HG02973 (cell line): ENCODE measurements around the gene C1GALT1C1L.
A peak's percentile ranks its signal among the peaks of the same experiment; 100 is the strongest.
"Not testable (repeated sequence)": the region's sequence is repeated elsewhere in the genome, so short reads cannot be mapped to it uniquely, and the experiment has no call there.

Source experiments
- ATAC-seq: cut with Tn5 transposase; IDR thresholded peaks from one replicate; pipeline ENCODE4 v1.9.1; 2021; ENCODE audit warnings: moderate library complexity; ENCODE audit not compliant: unreplicated experiment

Gene C1GALT1C1L

DNA sequence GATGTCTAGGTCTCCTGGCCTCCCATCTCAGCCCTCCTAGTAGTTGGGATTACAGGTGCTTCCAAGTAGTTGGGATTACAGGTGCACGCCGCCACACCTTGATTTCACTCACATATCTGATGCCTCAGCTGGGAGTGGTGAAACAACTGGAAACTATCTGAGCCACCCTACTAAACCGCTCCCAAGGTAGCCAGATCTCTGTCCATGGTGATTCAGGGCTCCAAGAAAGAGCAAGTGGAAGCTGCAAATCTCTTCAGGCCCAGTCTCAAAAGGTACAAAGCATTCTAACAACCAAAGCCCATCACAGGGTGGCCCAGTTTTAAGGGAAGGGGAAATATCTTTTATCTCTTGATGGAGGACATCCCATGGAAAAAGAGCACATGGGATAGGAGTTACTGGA lies 19.0 kb downstream of the C1GALT1C1L start:
- ATAC-seq: no peak

GRCh38 chr2:43653506-43653905 lies 22.7 kb downstream of the C1GALT1C1L start:
- no peak for ATAC-seq

GRCh38 chr2:43648994-43649701 lies 27.1 kb downstream of the C1GALT1C1L start:
- no peak for ATAC-seq

DNA sequence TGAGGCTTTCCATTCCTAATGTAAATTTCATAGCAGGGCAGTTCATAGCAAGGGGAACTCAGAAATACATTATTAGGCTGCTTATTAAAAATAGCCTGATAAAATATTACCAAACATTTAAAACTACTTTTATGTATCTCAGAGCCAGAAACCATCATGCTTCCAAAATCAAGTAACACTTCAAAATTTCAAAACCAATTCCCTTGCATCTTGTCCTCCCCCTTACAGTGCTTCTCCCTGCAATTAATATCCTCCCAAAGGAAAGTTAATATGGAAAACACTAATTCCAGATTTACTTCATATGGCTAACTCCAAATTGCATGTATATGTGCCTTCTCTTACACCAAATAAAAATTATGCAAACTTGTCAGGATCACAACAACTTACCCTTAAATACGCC lies 32.5 kb downstream of the C1GALT1C1L start:
- no peak for ATAC-seq

DNA sequence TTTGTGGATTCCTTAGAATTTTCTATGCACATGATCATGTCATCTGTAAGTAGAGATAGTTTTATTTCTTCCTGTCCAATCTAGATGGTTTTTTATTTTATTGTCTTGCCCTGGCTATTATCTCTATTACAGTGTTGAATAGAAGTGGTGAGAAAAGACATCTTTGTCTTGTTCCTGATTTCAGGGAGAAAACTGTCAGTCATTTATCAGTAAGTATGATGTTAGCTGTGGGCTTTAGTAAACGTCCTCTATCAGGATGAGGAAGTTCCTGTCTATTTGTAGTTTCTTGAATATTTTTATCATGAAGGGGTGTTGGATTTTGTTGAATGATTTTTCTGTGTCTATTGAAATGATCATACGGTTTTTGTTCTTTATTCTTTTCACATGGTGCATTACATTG lies 33.9 kb downstream of the C1GALT1C1L start:
- ATAC-seq: no peak

- ATAC-seq: peak; percentile 100
Measured at GRCh38 chr2:43637030-43637803, 39.0 kb downstream of the C1GALT1C1L start, which contains the start of gene PLEKHH2. TSS of gene PLEKHH2 (plus strand) at chr2:43637260. CDS start at chr2:43644674, 7,414 bp downstream.

GRCh38 chr2:43636621-43637020 lies 39.6 kb downstream of the C1GALT1C1L start:
- ATAC-seq: no peak

GRCh38 chr2:43636153-43636552 lies 40.1 kb downstream of the C1GALT1C1L start:
- not testable (repeated sequence) for ATAC-seq

DNA sequence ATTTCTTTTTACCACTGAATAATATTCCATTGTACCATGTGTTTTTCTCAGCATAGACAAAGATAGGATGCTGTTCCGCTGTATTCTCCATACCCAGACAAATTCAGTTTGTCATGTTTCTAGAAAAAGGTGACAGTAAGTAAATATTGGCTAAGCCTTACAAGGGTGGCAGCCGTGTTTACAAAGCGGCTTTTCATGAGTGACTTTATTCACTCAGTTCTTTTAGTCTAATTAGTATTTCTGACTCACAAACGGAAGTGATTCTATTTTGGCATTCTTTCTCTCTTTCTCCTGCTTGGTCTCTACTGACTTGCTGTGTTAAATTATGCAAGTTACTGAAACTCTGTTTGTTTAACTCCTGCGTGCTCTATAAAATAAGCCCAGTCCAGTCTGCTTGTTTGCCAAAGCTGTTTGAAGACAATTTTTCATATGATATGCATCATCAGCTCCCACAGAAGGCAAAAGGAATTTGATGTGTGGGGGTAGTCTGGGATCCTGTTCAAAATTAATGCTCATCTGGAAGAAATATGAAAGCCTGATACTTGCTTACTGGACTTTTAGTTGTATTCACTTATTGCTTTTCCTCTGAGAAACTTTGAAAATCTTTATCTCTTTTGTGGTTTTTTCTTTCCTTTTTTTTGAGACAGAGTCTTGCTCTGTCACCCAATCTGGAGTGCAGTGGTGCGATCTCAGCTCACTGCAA lies 41.5 kb downstream of the C1GALT1C1L start:
- no peak for ATAC-seq

DNA sequence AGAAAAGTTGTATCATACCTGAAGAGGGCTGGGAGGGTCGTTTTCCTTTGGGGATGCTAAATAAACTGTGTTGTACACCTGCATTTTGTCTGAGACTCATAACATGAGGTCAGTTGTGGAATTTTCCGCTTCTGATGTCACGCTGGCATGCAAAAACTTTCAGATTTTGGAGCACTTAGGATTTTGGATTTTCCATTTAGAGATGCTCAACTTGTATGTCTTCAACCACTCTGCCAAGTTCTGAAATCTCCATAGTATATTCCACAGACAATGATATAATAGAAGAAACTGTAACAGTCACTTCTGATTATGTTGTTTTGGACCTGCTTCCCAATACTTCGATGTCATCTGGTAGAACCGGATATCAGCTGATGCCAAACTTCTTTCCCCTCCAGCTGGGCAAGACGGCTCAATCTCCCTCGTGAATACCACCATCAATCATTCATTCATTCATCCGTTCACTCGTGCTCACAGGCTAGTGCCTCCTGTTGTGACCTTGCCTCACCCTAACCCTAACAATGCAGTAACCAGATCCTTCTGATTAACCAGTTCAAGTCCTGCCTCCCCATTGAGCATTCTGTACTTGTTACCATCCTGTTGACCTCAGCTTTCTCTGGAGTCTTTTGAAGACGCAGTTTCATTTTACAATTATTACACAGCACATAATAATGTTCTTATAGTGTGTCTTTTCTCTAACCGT lies 44.5 kb downstream of the C1GALT1C1L start:
- ATAC-seq: no peak
